Measurements from ENCODE around the gene ACAP3.

The ACAP3 gene

GRCh38 chr1:1307923-1308755 is at the start of gene ACAP3, which contains the start of gene PUSL1:
ACAP3 (minus strand) TSS chr1:1307930; CDS start chr1:1307815, 115 bp downstream.
PUSL1 (plus strand) TSS chr1:1308597; CDS start chr1:1308644, 47 bp downstream.
- peak; percentile 63 for DNase-seq

DNA sequence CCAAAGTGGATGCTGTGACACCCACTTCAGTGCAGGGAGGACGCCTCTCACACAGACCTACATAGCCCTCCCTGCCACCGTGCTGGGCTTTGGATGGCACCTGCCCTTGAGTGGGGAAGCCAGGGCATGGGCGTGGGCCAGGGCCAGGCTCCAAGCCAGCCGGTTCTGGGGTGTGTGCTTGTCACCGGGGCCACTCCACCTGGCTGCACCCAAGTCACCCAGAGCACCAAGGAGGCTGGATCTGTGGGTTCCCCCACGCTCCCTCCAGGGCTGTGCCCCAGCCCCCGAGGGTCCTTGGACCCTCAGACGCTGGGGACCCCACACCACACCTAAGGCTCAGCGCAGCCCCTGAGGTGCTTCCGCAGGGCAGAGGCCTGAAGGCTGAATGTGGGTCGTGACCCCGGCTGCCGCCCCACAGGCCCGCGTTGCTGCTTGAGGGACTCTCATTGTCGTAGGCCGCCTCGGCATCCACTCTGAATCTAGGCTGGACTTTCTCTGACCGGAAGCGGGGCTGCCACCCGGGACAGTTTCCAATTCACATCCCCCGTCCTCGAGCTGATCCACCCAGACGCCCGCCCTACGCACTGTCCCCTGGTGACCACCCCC is 49.2 kb upstream of the ACAP3 start:
- DNase-seq, result no peak

- no peak for DNase-seq
Measured at GRCh38 chr1:1356166-1356795, 48.6 kb upstream of the ACAP3 start.

- DNase-seq, result no peak
Measured at GRCh38 chr1:1355416-1355815, 47.7 kb upstream of the ACAP3 start.

- DNase-seq, result no peak
Measured at GRCh38 chr1:1354271-1355247, 46.8 kb upstream of the ACAP3 start.

GRCh38 chr1:1353389-1354151 is 45.8 kb upstream of the ACAP3 start:
- no peak for DNase-seq

DNA sequence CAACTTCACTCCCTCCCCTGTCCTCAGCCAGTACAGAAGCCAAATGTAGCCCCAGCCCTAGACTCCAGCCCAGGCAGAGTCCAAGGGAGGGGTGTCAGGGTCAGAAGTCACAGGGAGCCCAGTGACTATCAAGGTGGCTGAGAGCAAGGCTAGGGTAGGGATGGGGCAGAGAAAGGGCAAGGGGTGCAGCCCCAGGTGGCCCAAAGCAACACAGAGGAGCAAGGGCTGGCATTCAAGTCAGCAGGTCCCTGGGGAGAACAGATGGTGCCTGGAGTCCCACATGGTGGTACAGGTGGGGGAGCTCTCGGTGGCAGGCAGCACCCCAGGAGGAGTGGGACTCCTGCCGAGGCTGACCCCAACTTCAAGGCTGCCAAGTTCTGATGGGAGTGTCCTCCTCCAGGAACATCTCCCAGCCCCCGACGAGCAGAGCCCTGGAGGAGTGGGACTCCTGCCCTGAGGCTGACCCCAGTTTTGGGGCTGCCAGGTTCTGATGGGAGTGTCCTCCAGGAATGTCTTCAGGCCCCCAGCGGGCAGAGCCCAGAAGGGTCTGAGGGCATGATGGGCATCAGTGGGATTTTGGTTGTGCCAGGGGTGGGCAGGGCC is 45.2 kb upstream of the ACAP3 start:
- no peak for DNase-seq

DNA sequence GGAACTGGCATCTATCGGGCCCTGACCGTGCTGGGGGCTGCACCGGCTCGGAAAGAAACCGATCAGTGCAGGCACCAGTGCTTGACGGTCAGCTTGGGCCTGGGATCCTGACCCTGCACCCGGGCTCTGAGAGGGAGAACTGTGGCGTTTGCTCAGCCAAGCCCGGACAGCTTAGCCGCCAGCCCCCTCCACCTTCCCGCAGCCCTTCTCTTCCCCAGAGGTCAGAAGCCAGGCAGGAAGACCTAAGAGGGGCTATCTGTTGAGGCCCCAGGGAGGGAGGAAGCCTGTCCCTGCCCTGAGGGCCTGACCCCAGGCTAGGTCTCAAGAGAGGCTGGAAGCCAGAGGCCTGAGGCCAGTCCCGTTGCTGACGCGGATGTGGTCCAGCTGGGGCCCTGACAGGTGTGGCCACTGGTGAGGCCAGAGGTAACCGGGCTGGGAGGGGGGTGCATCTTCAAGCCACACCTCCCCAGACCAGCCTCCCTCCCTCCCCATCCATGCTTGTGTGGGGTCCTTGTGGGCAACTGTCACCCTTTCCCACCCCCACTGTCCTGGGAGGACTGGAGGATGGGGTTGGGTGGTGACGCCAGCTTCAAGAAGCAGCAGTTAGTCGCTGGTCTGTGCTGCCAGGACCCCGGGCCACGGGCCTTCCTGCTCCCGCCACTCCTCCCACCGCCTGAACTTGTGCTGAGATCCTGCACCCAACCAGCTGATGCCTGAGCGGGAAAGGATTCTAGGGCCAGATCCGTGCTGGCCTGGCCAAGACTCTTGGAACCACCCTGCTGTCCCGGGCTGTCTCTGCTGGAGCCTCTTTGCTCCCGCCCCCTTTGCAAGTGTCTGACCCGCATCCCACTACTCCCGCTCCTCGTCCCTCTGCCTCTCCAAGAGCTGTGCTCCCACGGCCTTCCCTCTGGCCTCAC is 44.0 kb upstream of the ACAP3 start:
- no peak for DNase-seq

DNA sequence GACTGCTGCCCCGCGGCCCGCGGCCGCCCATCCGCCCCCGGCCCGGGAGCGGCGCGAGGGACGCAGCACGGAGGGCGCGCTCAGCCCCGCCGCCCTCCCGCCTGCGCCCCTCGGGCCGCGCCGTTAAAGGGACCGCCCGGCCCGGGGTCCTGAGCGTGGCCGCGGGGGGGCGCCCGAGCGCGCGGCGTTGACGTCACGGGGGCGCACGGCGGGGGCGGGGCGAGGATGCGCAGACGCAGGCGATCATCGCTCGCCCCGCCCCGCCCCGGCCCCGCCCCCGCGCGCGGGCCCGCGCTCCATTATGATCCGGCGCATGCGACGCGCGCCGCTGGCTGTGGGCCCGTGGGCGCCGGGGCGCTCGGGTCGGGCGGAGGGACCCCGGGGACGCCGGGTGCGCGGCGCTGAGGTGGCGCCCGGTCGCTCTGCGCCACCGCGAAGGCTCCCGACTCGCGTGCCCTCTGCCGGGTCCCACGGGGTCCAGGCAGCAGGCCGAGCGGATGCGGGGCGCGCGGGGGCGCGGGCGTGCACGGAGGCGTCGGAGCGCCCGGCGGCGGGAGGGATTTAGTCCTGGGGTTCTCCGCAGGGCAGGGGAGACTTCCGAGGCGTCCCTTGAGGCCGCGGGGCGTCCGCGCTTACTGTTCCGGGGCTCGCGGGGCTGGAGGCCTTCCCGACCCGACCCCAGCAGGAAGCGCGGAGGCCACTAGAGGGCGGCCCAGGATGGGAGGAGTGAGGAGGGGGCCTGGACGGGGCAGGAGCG is 41.7 kb upstream of the ACAP3 start, which contains the start of gene DVL1:
DVL1 (minus strand) TSS at position 163 of the 757 bp plus-strand sequence. CDS start 353 bp downstream, outside the sequence.
- peak; percentile 1 for DNase-seq

DNA sequence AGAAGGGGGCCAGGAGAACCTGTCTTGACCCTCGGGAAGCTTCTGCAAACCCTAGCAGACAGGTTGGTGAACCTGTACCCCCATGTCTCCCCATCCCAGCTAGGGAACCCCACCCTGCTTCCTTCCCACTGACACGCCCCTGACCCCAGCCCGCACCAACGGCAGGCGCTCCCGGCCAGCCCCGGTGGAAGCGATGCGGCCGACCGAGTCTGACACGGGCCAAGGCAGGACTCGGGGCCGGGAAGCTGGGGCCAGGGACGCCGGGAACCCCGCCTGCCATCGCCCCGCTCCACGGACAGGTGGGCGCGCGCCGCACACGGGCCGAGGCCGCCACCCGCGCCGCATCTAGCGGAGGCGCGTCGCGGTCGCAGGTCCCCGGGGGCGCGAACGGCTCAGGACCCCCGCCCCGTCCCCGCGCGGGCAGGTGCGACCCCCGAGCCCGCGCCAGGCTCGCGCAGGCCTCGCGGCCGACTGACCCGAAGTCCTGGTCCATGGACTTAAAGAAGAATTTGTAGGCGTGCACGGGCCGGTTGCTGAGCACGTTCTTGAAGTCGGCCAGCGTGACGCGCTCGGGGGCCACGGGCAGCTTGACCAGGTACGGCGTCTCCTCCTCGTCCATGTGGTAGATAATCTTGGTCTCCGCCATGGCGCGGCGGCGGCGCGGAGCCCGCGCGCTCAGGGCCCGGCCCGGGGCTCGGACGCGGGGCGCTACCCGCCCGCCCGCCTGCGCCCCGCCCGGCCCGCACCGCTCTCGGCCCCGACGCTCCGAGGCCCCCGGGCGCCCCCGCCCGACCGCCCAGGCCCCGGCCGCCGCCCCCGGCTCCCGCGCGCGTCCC is 40.9 kb upstream of the ACAP3 start:
- DNase-seq, result peak; percentile 0

DNA sequence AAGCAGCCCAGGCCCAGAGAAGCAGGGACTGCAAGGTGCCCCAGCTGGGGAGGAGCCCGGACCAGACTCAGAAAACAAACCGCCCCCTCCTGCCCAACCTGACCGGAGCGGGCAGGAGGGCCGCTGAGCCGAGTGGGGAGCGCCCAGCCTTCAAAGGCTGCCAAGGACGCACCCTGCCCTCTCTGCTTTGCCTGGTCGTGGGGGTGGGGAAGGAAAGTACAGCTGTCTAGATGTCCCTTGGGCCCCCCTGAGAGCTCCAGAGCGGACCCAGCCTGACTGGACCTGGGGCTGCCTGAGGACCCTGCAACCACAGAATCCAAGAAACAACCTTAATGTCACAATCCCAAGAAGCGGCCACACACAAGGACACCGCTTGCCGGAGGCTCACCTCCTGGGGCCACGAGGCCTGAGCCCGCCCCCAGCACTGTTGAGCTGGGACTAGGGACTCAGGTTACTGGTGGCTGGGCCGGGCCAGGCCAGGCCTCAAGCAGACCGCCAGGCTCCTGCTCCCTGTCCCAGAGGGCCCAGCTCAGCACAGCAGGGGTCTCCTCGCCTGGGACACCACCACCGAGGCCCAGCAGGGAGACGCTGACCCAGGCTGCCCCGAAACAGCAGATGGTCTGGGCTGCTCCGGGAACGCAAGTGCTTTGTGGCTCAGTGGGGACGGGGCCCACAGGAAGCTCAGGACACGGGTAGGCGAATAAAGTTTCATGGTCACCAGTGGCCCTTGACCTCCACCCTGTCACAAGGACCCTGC is 40.1 kb upstream of the ACAP3 start:
- no peak for DNase-seq

DNA sequence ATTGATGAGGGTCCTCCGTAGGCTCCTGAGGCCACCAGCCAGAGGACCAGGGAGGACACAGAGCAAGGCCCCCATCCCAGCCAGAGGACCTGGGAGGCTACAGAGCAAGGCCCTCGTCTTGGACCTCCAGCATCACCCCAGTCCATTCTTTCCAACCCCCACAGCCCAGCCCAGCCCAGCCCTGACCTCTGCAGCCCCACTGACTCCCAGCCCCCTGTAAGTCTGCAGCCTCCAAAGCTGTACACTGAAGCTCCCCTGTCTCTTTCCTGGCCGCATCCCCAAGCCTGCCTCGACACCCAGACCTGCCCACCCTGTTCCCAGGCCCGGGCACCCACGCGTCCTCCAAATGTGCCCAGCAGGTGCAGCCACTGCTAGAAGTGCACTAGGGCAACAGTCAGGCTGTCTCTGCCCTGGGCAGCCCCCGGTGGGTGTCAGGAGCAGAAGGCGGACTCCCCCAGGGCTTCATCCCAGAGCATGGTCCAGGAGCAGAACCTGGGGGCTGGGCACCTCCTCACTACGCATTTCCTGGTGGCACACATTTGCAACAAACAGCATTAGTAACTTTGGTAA is 39.4 kb upstream of the ACAP3 start:
- DNase-seq, result no peak

DNA sequence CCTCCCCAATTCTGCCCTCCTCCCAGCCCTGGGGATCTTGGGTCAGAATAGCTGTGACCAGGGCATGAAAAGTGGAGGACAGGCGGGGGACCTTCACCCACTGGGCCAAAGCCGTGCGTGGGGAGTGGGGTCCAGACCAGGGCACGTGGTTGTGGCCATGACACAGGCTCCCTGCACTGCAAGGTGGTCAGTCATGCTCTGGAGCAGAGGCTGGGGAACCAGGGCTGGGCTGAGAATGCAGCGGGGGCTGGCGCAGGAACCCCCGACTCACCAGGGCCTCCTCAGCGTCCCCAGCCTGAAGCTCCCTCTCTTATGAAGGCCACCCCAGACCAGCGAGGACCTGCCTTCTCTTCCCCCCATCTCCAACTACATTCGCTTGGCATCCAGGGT is 38.8 kb upstream of the ACAP3 start:
- no peak for DNase-seq

DNA sequence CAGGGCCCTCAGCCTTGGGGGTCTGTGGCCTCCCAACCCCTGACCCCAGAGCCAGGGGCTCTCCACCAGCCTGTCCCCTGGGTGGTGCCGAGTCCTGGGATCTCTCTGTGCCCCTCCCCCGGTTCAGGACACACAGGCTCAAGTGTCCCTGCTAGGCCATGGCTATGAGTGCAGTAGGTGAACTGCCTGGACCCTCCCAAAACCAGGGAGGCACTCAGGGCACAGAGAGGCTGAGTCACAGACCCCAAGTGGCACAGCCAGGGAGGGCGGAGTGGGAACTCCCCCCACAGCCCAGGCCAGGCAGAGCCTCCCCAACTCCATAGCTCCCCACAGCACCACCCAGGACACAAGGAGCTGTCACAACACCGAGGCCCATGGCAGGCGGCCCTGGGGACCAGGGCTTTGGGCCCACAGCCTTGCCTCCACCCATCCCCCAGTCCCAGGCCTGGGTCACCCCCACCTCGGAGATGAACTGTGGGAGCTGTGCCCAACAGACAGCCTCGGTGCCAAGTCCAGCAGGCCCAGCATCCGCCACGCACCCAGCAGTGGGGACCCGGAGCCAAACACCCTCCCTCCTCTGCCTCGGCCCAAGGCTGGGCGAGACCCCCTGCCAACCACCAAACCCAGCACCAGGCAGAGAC is 38.2 kb upstream of the ACAP3 start:
- no peak for DNase-seq

- DNase-seq, result no peak
Measured at GRCh38 chr1:1345384-1345783, 37.7 kb upstream of the ACAP3 start.

GRCh38 chr1:1344655-1345361 is 37.1 kb upstream of the ACAP3 start:
- no peak for DNase-seq

Data from NCI-H748 treated with DMSO at 0.1 percent for 48 hours (cell line).